ENCODE results near the gene GPX8.

GPX8 gene

DNA sequence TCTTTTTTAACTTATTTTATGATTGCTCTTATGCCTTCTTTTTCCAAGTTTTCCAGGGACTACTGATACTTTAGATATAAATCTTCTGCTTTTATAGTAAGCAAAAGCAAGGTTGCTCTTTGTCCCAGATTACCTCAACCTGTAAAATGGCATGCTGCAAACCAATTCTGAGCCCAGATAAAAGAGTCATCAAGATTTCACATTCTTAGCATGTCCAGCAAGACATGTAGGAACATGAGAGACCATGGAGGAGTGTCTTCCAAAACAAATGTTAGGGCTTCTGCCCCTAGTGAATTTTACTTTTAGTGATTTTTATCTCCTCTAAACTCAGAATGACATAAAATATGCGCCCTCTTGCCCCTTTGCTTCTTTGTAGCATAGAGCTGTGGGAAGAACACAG, 20.0 kb downstream of the GPX8 start:
- no peak overlapping the region for H3K4me3 ChIP-seq (replicated peaks in 1 of 2; ENCODE audit: low read depth in 2 of 2, low read length in 2 of 2)
- no peak for DNase-seq (ENCODE audit: low read depth in 2 of 2)
- TF ChIP-seq, protein P1, sequence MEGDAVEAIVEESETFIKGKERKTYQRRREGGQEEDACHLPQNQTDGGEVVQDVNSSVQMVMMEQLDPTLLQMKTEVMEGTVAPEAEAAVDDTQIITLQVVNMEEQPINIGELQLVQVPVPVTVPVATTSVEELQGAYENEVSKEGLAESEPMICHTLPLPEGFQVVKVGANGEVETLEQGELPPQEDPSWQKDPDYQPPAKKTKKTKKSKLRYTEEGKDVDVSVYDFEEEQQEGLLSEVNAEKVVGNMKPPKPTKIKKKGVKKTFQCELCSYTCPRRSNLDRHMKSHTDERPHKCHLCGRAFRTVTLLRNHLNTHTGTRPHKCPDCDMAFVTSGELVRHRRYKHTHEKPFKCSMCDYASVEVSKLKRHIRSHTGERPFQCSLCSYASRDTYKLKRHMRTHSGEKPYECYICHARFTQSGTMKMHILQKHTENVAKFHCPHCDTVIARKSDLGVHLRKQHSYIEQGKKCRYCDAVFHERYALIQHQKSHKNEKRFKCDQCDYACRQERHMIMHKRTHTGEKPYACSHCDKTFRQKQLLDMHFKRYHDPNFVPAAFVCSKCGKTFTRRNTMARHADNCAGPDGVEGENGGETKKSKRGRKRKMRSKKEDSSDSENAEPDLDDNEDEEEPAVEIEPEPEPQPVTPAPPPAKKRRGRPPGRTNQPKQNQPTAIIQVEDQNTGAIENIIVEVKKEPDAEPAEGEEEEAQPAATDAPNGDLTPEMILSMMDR (IDR thresholded peaks at IDR 0.05; ENCODE audit: low read depth, low read length) = no peak

DNA sequence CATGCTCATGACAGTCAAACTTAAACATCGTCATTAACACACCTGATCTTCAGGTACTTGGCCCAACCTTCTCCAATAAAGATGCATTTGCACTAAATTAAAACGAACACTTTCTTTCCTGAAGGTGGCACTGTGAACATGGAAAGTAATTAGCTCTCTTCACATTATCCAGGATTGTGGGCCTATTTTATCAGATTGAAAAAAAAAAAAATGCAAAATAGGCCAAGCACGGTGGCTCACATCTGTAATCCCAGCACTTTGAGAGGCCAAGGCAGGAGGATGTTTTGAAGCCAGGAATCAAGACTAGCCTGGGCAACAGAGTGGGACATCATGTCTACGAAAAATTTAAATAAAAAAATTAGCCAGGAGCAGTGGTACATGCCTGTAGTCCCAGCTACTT, 27.4 kb downstream of the GPX8 start:
- peak in 1 of 2 donors; percentile 23 for DNase-seq (ENCODE audit: low read depth in 2 of 2)
- no peak overlapping the region for H3K4me3 ChIP-seq (replicated peaks in 1 of 2; ENCODE audit: low read depth in 2 of 2, low read length in 2 of 2)
- TF ChIP-seq, protein P1 (IDR thresholded peaks at IDR 0.05; ENCODE audit: low read depth, low read length) = peak; percentile 1

DNA sequence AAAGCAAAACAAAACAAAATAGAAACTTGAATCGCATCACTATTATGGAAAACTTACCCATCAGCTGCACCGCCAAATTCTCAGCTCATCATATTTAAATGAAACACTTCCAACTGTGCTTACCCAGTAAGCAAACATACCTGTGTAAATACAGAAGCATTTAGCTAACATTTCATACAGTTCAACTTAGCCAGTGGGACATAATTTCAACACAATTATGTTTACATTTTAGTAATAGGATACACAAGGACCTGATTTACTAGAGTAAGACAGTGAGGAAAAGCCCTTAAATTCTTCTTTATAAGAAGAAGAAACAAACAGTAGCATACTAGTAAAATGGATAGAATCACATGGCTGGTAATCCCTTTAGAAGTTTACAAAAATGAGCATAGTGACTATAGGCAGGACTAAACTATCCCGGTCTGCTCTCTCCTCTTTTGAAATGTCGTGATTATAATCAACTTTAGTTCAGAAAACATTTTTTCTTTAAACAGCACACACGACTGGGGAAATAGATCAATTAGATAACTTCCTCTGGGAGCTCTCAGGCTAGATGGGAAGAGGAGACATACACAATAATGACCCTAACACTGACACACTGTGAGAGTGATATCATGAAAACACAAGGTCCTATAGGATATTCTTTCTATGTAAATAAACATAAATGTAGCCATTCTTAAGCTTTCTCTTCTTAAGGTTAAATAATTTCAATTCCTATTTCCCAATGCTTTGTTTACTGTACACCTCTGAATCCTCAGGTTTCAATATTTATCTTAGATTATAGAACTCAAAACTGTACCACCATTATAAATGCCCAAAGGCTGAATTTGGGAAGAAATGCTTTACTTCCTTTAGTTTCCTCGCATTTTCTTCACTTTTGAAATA, 28.9 kb downstream of the GPX8 start:
- DNase-seq (ENCODE audit: low read depth in 2 of 2) = no peak
- TF ChIP-seq, protein P1 (IDR thresholded peaks at IDR 0.05; ENCODE audit: low read depth, low read length) = no peak

DNA sequence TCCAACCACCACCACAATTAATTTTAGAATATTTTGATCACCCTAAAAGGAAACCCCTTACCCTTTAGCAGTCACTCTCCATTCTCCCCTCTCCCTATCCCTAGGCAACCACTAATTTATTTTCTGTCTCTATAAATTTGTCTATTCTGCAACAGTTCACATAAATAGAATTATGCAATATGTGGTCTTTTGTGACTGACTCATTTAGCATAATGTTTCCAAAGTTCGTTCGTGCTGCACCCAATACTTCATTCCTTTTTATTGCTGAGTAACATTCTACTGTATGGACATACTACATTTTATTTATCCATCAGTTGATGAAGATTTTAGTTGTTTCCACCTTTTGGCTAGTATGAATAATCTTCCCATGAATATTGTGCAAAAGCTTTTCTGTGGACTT, 31.2 kb downstream of the GPX8 start:
- no peak overlapping the region for H3K4me3 ChIP-seq (replicated peaks in 1 of 2; ENCODE audit: low read depth in 2 of 2, low read length in 2 of 2)
- TF ChIP-seq, protein P1 (IDR thresholded peaks at IDR 0.05; ENCODE audit: low read depth, low read length) = no peak
- DNase-seq (ENCODE audit: low read depth in 2 of 2) = peak in 1 of 2 donors; percentile 40

More for the DNA sequence above, 28.9 kb downstream of the GPX8 start:
- H3K4me3 ChIP-seq (replicated peaks in 1 of 2; ENCODE audit: low read depth in 2 of 2, low read length in 2 of 2) = no peak overlapping the region

DNA sequence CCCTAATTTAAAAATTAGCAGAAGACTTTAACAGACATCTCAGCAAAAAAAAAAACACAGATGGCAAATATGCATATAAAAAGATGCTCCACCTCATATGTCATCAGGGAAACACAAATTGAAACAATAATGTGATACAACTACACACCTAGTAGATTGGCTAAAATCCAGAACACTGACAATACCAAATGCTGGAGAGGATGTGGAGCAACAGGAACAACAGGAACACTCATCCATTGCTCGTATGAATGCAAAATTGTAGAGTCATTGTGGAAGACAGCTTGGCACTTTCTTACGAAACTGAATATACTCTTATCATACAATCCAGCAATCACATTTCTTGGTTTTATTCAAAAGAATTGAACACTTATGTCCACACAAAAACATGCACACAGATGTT, 45.0 kb downstream of the GPX8 start:
- TF ChIP-seq, protein P1 (IDR thresholded peaks at IDR 0.05; ENCODE audit: low read depth, low read length) = no peak
- H3K4me3 ChIP-seq (replicated peaks in 1 of 2; ENCODE audit: low read depth in 2 of 2, low read length in 2 of 2) = no peak overlapping the region
- DNase-seq (ENCODE audit: low read depth in 2 of 2) = peak in 1 of 2 donors; percentile 40

DNA sequence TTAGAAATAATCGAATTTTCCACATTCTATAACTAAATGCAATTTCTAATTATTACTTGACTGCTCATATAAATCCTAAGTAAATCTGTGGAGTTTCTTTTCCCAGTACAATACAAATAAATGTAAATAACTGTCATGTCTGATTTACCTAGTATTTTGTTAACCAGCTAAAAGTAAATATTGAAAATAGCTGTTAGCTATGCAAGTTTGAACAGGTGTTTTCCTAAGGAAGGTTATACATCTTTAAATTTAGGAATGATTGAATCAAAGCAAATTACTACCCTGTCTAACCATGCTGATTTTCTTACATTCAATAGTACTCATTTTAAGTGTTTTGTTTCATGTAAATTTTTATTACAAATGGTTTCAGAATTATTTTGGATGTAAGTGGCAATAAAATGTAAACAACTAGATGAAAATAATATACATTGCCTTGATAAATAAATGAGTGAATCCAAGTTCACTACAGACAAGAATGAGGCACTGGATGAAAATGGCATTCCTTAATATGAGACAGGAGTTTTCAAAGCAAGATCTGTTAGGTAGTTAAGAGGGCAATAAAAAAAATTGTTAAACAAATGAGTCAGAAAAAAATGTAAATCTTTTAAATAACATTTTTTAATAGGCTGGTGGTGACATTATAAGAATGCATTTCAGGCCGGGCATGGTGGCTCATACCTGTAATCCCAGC, 51.4 kb downstream of the GPX8 start:
- TF ChIP-seq, protein P1 (IDR thresholded peaks at IDR 0.05; ENCODE audit: low read depth, low read length) = no peak
- no peak for DNase-seq (ENCODE audit: low read depth in 2 of 2)
- no peak overlapping the region for H3K4me3 ChIP-seq (replicated peaks in 1 of 2; ENCODE audit: low read depth in 2 of 2, low read length in 2 of 2)
